Duodenal mucosa (tissue), 2 donors: ENCODE data around the gene CACNA1D.

Experiments used
- H3K27ac ChIP-seq: one replicate; pipeline ENCODE4 v1.7.0; 2013; ENCODE audit warnings: low read depth, low read length
- H3K27me3 ChIP-seq, 2 donors: one replicate each; pipeline ENCODE4 v1.7.0; 2013; ENCODE audit warnings: low read length in 2 of 2, control low read depth in 1 of 2; ENCODE audit not compliant: insufficient read depth in 2 of 2, control insufficient read depth in 1 of 2
- H3K36me3 ChIP-seq, 2 donors: one replicate each; pipeline ENCODE4 v1.7.0; 2013; ENCODE audit warnings: low read length in 2 of 2, control low read depth in 1 of 2; ENCODE audit not compliant: insufficient read depth in 2 of 2, control insufficient read depth in 1 of 2
- H3K4me1 ChIP-seq, 2 donors: one replicate each; pipeline ENCODE4 v1.7.0; 2013; ENCODE audit warnings: low read length in 2 of 2, control low read depth in 1 of 2; ENCODE audit not compliant: insufficient read depth in 2 of 2, control insufficient read depth in 1 of 2
- H3K4me3 ChIP-seq, 2 donors: one replicate each; pipeline ENCODE4 v1.7.0; 2013; ENCODE audit warnings: low read length in 2 of 2, low read depth in 1 of 2
- H3K9ac ChIP-seq, 2 donors: one replicate each; pipeline ENCODE4 v1.7.0; 2013; ENCODE audit warnings: low read length in 2 of 2, low read depth in 1 of 2
- H3K9me3 ChIP-seq, 2 donors: one replicate each; pipeline ENCODE4 v1.7.0; 2013; ENCODE audit warnings: low read length in 2 of 2, control low read depth in 1 of 2; ENCODE audit not compliant: control insufficient read depth in 1 of 2

Gene CACNA1D

GRCh38 chr3:53804697-53805462 is 310.5 kb downstream of the CACNA1D start:
- peaks cover 8% of the 10 kb centered on the region in 2 donors for H3K4me1 ChIP-seq
- peaks cover 5% of the 10 kb centered on the region in 2 donors for H3K36me3 ChIP-seq
- H3K27ac ChIP-seq: no peak overlapping the region
- H3K9me3 ChIP-seq: no peaks in the 10 kb centered on the region
- H3K27me3 ChIP-seq: no peaks in the 10 kb centered on the region
- H3K9ac ChIP-seq: no peak overlapping the region
- no peak overlapping the region for H3K4me3 ChIP-seq

GRCh38 chr3:53805463-53806159 is 311.2 kb downstream of the CACNA1D start:
- peaks cover 8% of the 10 kb centered on the region in 2 donors for H3K4me1 ChIP-seq
- H3K4me3 ChIP-seq: no peak overlapping the region
- no peaks in the 10 kb centered on the region for H3K9me3 ChIP-seq
- no peaks in the 10 kb centered on the region for H3K27me3 ChIP-seq
- peaks cover 5% of the 10 kb centered on the region in 2 donors for H3K36me3 ChIP-seq
- no peak overlapping the region for H3K9ac ChIP-seq
- no peak overlapping the region for H3K27ac ChIP-seq

- peaks cover 8% of the 10 kb centered on the region in 2 donors for H3K4me1 ChIP-seq
- H3K27me3 ChIP-seq: no peaks in the 10 kb centered on the region
- no peak overlapping the region for H3K9ac ChIP-seq
- no peak overlapping the region for H3K4me3 ChIP-seq
- H3K36me3 ChIP-seq: peaks cover under 1 to 5% of the 10 kb centered on the region in 2 donors
- no peaks in the 10 kb centered on the region for H3K9me3 ChIP-seq
- H3K27ac ChIP-seq: no peak overlapping the region
These were observed 312.0 kb downstream of the CACNA1D start for GRCh38 chr3:53806182-53807116.

- peaks cover 8% of the 10 kb centered on the region in 2 donors for H3K4me1 ChIP-seq
These were observed 312.9 kb downstream of the CACNA1D start for GRCh38 chr3:53807117-53807810.

GRCh38 chr3:53808496-53808895 is 314.1 kb downstream of the CACNA1D start:
- Histone ChIP-seq H3K4me1 (peaks cover 8% of the 10 kb centered on the region in 2 donors), H3K36me3 (peaks cover 0 to 5% of the 10 kb centered on the region in 2 donors), H3K4me3 (no peak overlapping the region), H3K27me3 (no peaks in the 10 kb centered on the region), H3K9me3 (no peaks in the 10 kb centered on the region), H3K9ac (no peak overlapping the region), H3K27ac (no peak overlapping the region)

More at GRCh38 chr3:53807117-53807810, 312.9 kb downstream of the CACNA1D start:
- Histone ChIP-seq H3K4me3 (no peak overlapping the region), H3K36me3 (peaks cover 0 to 5% of the 10 kb centered on the region in 2 donors), H3K9ac (no peak overlapping the region), H3K27me3 (no peaks in the 10 kb centered on the region), H3K9me3 (no peaks in the 10 kb centered on the region), H3K27ac (no peak overlapping the region)

- Histone ChIP-seq H3K36me3 (peaks cover 0 to 5% of the 10 kb centered on the region in 2 donors), H3K4me1 (peaks cover 8% of the 10 kb centered on the region in 2 donors), H3K9me3 (no peaks in the 10 kb centered on the region), H3K27ac (no peak overlapping the region), H3K4me3 (no peak overlapping the region), H3K27me3 (no peaks in the 10 kb centered on the region), H3K9ac (no peak overlapping the region)
These were observed 314.9 kb downstream of the CACNA1D start for GRCh38 chr3:53809267-53809666.

- H3K36me3 ChIP-seq: peaks cover 0 to 6% of the 10 kb centered on the region in 2 donors
- H3K9ac ChIP-seq: no peak overlapping the region
These were observed 315.5 kb downstream of the CACNA1D start for GRCh38 chr3:53809764-53810400.

GRCh38 chr3:53811143-53811927 is 316.9 kb downstream of the CACNA1D start:
- Histone ChIP-seq H3K9me3 (no peaks in the 10 kb centered on the region), H3K4me1 (peaks cover 8% of the 10 kb centered on the region in 2 donors), H3K4me3 (no peak overlapping the region), H3K36me3 (peaks cover under 1 to 14% of the 10 kb centered on the region in 2 donors), H3K27ac (no peak overlapping the region), H3K9ac (no peak overlapping the region), H3K27me3 (no peaks in the 10 kb centered on the region)

More at GRCh38 chr3:53809764-53810400, 315.5 kb downstream of the CACNA1D start:
- peaks cover 8% of the 10 kb centered on the region in 2 donors for H3K4me1 ChIP-seq
- no peaks in the 10 kb centered on the region for H3K27me3 ChIP-seq
- no peak overlapping the region for H3K27ac ChIP-seq
- H3K4me3 ChIP-seq: no peak overlapping the region
- H3K9me3 ChIP-seq: no peaks in the 10 kb centered on the region
